ENCODE data around the gene IL32.
A peak's percentile ranks its signal among the peaks of the same experiment; 100 is the strongest.

The IL32 gene

DNA sequence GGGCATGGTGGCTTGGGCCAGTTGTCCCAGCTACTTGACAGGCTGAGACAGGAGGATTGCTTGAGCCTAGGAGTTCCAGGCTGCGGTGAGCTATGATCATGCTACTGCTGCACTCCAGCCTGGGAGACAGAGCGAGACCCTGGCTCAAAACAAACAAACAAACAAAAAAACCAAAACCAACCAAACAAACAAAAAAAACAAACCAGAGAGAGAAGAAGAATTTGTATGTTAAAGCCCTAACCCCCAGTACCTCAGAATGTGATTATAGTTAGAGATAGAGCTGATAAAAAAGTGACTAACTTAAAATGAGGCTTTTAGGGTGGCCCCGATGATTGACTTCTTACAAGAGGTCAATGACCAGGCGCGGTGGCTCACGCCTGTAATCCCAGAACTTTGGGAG, 20.7 kb upstream of the IL32 start:
- Histone ChIP-seq H3K4me1 (ENCODE audit: insufficient read depth, low read length, poor library complexity, severe bottlenecking) (no peaks in the 10 kb centered on the region), H3K4me2 (ENCODE audit: low read depth, low read length, poor library complexity, severe bottlenecking) (no peak overlapping the region), H3K9me2 (replicated peaks; ENCODE audit: low read depth, low read length) (no peaks in the 10 kb centered on the region), H2AFZ (ENCODE audit: low read length) (no peak overlapping the region), H3K79me2 (ENCODE audit: insufficient read depth, low read length) (no peaks in the 10 kb centered on the region), H3K36me3 (ENCODE audit: insufficient read depth, low read length) (no peaks in the 10 kb centered on the region), H3K9ac (ENCODE audit: low read depth, low read length, poor library complexity, severe bottlenecking) (no peak overlapping the region), H3F3A (ENCODE audit: low read depth) (no peaks in the 10 kb centered on the region), H3K4me3 (ENCODE audit: low read length, poor library complexity, severe bottlenecking) (no peak overlapping the region), H4K20me1 (ENCODE audit: insufficient read depth, low read length, poor library complexity, severe bottlenecking) (no peaks in the 10 kb centered on the region), H3K27me3 (ENCODE audit: insufficient read depth, low read length, poor library complexity, severe bottlenecking) (no peaks in the 10 kb centered on the region), H3K9me3 (ENCODE audit: insufficient read depth, low read depth, low read length) (no peaks in the 10 kb centered on the region)
- TF ChIP-seq, protein P1, sequence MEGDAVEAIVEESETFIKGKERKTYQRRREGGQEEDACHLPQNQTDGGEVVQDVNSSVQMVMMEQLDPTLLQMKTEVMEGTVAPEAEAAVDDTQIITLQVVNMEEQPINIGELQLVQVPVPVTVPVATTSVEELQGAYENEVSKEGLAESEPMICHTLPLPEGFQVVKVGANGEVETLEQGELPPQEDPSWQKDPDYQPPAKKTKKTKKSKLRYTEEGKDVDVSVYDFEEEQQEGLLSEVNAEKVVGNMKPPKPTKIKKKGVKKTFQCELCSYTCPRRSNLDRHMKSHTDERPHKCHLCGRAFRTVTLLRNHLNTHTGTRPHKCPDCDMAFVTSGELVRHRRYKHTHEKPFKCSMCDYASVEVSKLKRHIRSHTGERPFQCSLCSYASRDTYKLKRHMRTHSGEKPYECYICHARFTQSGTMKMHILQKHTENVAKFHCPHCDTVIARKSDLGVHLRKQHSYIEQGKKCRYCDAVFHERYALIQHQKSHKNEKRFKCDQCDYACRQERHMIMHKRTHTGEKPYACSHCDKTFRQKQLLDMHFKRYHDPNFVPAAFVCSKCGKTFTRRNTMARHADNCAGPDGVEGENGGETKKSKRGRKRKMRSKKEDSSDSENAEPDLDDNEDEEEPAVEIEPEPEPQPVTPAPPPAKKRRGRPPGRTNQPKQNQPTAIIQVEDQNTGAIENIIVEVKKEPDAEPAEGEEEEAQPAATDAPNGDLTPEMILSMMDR (conservative IDR thresholded peaks at IDR 0.05; ENCODE audit: low read length), result no peak
- no peak for TF ChIP-seq EZH2phosphoT487 (IDR thresholded peaks at IDR 0.05; ENCODE audit: borderline replicate concordance)

DNA sequence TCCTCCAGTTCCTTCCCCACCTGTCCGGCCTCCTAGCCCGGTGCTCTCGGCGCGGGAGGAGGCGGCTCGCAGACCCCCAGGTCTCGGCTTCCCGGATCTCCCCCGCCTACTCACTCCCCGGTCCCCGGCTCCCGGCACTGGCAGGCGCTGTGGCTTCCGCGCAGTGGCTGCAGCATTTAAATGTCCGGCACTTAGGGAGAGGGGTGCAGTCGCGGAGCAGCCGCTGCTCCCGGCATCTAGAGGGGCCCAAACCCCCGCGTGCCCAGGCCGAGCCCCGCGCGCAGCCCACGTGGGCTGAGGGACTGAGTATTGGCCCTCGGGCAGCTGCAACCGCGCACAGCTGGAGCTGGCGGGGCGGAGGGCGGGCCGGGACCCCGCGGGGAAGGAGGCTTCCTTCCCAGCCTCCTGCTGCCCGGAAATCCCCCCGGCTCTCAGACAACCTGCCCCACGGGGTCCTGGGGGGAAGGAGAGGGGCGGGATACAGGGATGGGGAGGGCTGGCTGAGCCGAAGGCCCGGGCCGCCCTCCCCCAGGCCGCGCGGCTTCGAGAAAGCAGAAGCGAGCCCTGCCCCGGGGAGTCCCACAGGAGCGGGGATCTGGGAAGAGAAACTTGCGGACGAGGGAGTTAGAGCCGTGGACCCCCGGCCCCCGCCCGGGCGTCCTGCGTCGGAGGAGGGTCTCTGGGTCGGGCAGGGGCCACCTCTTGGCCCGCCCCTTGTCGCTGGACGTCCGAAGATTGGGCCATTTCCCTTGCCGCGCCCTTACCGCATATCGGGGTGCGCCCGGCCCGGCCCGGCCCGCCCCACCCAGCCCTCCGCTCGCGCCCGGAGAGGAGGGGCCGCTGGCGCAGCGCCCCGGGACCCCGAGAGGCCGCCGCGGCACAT, 19.4 kb upstream of the IL32 start, which contains the start of gene MMP25:
MMP25 (plus strand) TSS at position 804 of the 883 bp plus-strand sequence. CDS start 357 bp downstream, outside the sequence.
- Histone ChIP-seq H4K20me1 (ENCODE audit: insufficient read depth, low read length, poor library complexity, severe bottlenecking) (no peaks in the 10 kb centered on the region), H3K4me1 (ENCODE audit: insufficient read depth, low read length, poor library complexity, severe bottlenecking) (no peaks in the 10 kb centered on the region), H3K4me2 (ENCODE audit: low read depth, low read length, poor library complexity, severe bottlenecking) (peak within 1 kb of the TSS; percentile 46), H3K4me3 (ENCODE audit: low read length, poor library complexity, severe bottlenecking) (peak within 1 kb of the TSS; percentile 54), H3K9me2 (replicated peaks; ENCODE audit: low read depth, low read length) (no peaks in the 10 kb centered on the region), H3K9me3 (ENCODE audit: insufficient read depth, low read depth, low read length) (no peaks in the 10 kb centered on the region), H3K27me3 (ENCODE audit: insufficient read depth, low read length, poor library complexity, severe bottlenecking) (no peaks in the 10 kb centered on the region), H3K9ac (ENCODE audit: low read depth, low read length, poor library complexity, severe bottlenecking) (no peak within 1 kb of the TSS), H3K36me3 (ENCODE audit: insufficient read depth, low read length) (no peaks in the 10 kb centered on the region), H3K79me2 (ENCODE audit: insufficient read depth, low read length) (no peaks in the 10 kb centered on the region), H2AFZ (ENCODE audit: low read length) (no peak within 1 kb of the TSS), H3F3A (ENCODE audit: low read depth) (no peaks in the 10 kb centered on the region)
- TF ChIP-seq, protein P1 (conservative IDR thresholded peaks at IDR 0.05; ENCODE audit: low read length), result no peak
- TF ChIP-seq EZH2phosphoT487 (IDR thresholded peaks at IDR 0.05; ENCODE audit: borderline replicate concordance), result no peak

DNA sequence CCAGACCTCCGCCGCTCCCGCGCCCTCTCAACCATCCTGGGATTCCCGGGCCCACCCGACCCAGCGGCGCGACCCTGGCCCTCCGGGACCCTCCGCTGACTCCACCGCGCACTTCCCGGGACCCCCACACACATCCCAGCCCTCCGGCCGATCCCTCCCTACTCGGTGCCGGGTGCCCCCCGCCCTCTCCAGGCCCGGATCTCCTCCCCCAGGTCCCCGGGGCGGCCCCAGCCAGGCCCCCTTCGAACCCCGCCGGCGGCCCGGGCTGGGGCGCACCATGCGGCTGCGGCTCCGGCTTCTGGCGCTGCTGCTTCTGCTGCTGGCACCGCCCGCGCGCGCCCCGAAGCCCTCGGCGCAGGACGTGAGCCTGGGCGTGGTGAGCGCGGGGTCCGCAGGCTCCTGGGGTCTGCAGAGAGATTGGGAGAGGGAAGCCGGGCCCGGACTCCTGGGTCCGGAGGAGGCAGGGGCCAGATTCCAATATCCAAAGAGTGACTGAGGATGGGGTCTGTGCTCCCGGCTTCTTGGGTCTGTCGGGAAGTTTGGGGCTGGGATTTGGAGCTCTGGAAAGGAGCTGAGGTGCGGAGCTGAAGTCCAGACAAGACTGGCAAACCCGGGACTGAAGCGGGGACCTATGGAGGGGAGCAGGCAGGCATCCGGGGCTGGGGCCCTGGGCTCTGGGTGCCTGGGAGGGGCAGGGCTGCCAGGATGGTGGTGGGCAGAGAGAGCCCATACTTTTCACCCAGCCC, 18.6 kb upstream of the IL32 start:
- Histone ChIP-seq H3K4me1 (ENCODE audit: insufficient read depth, low read length, poor library complexity, severe bottlenecking) (no peaks in the 10 kb centered on the region), H3K27me3 (ENCODE audit: insufficient read depth, low read length, poor library complexity, severe bottlenecking) (no peaks in the 10 kb centered on the region), H3K4me3 (ENCODE audit: low read length, poor library complexity, severe bottlenecking) (no peak overlapping the region), H3K9me2 (replicated peaks; ENCODE audit: low read depth, low read length) (no peaks in the 10 kb centered on the region), H3K79me2 (ENCODE audit: insufficient read depth, low read length) (no peaks in the 10 kb centered on the region), H2AFZ (ENCODE audit: low read length) (no peak overlapping the region), H3K9ac (ENCODE audit: low read depth, low read length, poor library complexity, severe bottlenecking) (no peak overlapping the region), H3K4me2 (ENCODE audit: low read depth, low read length, poor library complexity, severe bottlenecking) (no peak overlapping the region), H3K9me3 (ENCODE audit: insufficient read depth, low read depth, low read length) (no peaks in the 10 kb centered on the region), H4K20me1 (ENCODE audit: insufficient read depth, low read length, poor library complexity, severe bottlenecking) (no peaks in the 10 kb centered on the region), H3F3A (ENCODE audit: low read depth) (no peaks in the 10 kb centered on the region), H3K36me3 (ENCODE audit: insufficient read depth, low read length) (no peaks in the 10 kb centered on the region)
- TF ChIP-seq, protein P1 (conservative IDR thresholded peaks at IDR 0.05; ENCODE audit: low read length), result no peak
- TF ChIP-seq EZH2phosphoT487 (IDR thresholded peaks at IDR 0.05; ENCODE audit: borderline replicate concordance), result no peak

Measured in Loucy (cell line).